Measurements from ENCODE around the gene ESRRA.

- no peak for TF ChIP-seq CTCF (IDR thresholded peaks at IDR 0.05 in 8 of 11, conservative IDR thresholded peaks at IDR 0.05 in 3 of 11)
- TF ChIP-seq POLR2A (IDR thresholded peaks at IDR 0.05), result no peak
Observed at GRCh38 chr11:64298966-64299846, 6.1 kb upstream of the ESRRA start.
